ENCODE results near the gene INTS1.

- no peak for TF ChIP-seq EP300 (IDR thresholded peaks at IDR 0.05)
- TF ChIP-seq, protein P1, sequence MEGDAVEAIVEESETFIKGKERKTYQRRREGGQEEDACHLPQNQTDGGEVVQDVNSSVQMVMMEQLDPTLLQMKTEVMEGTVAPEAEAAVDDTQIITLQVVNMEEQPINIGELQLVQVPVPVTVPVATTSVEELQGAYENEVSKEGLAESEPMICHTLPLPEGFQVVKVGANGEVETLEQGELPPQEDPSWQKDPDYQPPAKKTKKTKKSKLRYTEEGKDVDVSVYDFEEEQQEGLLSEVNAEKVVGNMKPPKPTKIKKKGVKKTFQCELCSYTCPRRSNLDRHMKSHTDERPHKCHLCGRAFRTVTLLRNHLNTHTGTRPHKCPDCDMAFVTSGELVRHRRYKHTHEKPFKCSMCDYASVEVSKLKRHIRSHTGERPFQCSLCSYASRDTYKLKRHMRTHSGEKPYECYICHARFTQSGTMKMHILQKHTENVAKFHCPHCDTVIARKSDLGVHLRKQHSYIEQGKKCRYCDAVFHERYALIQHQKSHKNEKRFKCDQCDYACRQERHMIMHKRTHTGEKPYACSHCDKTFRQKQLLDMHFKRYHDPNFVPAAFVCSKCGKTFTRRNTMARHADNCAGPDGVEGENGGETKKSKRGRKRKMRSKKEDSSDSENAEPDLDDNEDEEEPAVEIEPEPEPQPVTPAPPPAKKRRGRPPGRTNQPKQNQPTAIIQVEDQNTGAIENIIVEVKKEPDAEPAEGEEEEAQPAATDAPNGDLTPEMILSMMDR (IDR thresholded peaks at IDR 0.05), result no peak
Measured at GRCh38 chr7:1544896-1545416, 40.8 kb upstream of the INTS1 start.
